HFF-Myc (cell line): Measurements from ENCODE around the gene ZNF513.

Source experiments
- DNase-seq: peaks from one replicate; pipeline ENCODE4 v3.0.0-alpha.2; 2011; ENCODE audit warnings: low read depth; ENCODE audit errors: extremely low read depth
- H3K4me3 ChIP-seq: replicated peaks from 2 replicates; pipeline ENCODE4 v1.5.1; 2011; ENCODE audit warnings: low read depth, mild to moderate bottlenecking, control low read depth, low read length
- CTCF ChIP-seq: IDR thresholded peaks from 2 replicates; pipeline ENCODE4 v1.5.1; 2012; ENCODE audit warnings: mild to moderate bottlenecking, low read depth, low read length, control low read depth; ENCODE audit errors: missing control alignments

Gene ZNF513

GRCh38 chr2:27400348-27401135, 20.0 kb upstream of the ZNF513 start:
- TF ChIP-seq CTCF = no peak
- no peak overlapping the region for H3K4me3 ChIP-seq
- no peak for DNase-seq

GRCh38 chr2:27398962-27399361, 18.4 kb upstream of the ZNF513 start:
- DNase-seq = no peak
- TF ChIP-seq CTCF = no peak
- H3K4me3 ChIP-seq = no peak overlapping the region

GRCh38 chr2:27393225-27393624, 12.7 kb upstream of the ZNF513 start:
- H3K4me3 ChIP-seq = no peak overlapping the region
- no peak for DNase-seq
- TF ChIP-seq CTCF = no peak

- no peak for TF ChIP-seq CTCF
- no peak for DNase-seq
- no peak overlapping the region for H3K4me3 ChIP-seq
These were observed 10.5 kb upstream of the ZNF513 start for GRCh38 chr2:27390822-27391679.

GRCh38 chr2:27381577-27382181, 1.1 kb upstream of the ZNF513 start:
- no peak for TF ChIP-seq CTCF
- DNase-seq = no peak
- H3K4me3 ChIP-seq = no peak overlapping the region

GRCh38 chr2:27379836-27380625, 503 bp downstream of the ZNF513 start:
- H3K4me3 ChIP-seq = peak overlapping the region; percentile 57
- DNase-seq = no peak
- TF ChIP-seq CTCF = no peak
